Measurements from ENCODE around the gene DOCK3.

DNA sequence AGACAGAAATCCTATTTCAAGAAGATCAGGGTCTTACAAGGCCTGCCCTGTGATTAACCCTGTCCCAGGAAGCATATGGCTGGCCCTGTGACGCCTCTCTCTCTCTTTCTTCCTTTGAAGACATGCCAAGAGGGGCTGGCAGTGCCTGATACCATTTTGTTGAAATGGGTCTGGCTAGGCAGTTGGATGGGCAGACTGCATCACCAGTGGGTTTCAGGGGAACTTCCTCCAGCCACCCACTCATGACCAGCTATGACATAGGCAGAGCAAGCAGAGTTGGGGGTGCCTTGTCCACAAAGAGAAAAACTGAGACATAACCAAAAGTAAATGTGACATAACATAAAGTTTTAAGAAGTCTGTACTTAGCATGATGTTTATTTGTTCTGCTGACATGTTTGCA, 679.0 kb downstream of the DOCK3 start:
- TF ChIP-seq CREB1 (CRISPR knock-in tag; IDR thresholded peaks at IDR 0.05) (no peak), NFATC4 (CRISPR knock-in tag; IDR thresholded peaks at IDR 0.05) (no peak)
- TF ChIP-seq, protein P1, sequence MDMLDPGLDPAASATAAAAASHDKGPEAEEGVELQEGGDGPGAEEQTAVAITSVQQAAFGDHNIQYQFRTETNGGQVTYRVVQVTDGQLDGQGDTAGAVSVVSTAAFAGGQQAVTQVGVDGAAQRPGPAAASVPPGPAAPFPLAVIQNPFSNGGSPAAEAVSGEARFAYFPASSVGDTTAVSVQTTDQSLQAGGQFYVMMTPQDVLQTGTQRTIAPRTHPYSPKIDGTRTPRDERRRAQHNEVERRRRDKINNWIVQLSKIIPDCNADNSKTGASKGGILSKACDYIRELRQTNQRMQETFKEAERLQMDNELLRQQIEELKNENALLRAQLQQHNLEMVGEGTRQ (CRISPR knock-in tag; IDR thresholded peaks at IDR 0.05) = no peak
- TF ChIP-seq, protein P2, sequence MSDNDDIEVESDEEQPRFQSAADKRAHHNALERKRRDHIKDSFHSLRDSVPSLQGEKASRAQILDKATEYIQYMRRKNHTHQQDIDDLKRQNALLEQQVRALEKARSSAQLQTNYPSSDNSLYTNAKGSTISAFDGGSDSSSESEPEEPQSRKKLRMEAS (CRISPR knock-in tag; IDR thresholded peaks at IDR 0.05) = no peak

Measured in WTC11 (cell line).